ENCODE results near the gene MACF1.
"Not testable (repeated sequence)": the region's sequence is repeated elsewhere in the genome, so short reads cannot be mapped to it uniquely, and the experiment has no call there.

MACF1 gene, protein sequence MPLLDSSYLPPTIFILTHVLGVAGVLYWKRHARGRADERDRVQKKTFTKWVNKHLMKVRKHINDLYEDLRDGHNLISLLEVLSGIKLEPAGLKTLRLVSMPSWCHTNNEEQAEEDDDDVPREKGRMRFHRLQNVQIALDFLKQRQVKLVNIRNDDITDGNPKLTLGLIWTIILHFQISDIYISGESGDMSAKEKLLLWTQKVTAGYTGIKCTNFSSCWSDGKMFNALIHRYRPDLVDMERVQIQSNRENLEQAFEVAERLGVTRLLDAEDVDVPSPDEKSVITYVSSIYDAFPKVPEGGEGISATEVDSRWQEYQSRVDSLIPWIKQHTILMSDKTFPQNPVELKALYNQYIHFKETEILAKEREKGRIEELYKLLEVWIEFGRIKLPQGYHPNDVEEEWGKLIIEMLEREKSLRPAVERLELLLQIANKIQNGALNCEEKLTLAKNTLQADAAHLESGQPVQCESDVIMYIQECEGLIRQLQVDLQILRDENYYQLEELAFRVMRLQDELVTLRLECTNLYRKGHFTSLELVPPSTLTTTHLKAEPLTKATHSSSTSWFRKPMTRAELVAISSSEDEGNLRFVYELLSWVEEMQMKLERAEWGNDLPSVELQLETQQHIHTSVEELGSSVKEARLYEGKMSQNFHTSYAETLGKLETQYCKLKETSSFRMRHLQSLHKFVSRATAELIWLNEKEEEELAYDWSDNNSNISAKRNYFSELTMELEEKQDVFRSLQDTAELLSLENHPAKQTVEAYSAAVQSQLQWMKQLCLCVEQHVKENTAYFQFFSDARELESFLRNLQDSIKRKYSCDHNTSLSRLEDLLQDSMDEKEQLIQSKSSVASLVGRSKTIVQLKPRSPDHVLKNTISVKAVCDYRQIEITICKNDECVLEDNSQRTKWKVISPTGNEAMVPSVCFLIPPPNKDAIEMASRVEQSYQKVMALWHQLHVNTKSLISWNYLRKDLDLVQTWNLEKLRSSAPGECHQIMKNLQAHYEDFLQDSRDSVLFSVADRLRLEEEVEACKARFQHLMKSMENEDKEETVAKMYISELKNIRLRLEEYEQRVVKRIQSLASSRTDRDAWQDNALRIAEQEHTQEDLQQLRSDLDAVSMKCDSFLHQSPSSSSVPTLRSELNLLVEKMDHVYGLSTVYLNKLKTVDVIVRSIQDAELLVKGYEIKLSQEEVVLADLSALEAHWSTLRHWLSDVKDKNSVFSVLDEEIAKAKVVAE (N-terminal part only)

DNA sequence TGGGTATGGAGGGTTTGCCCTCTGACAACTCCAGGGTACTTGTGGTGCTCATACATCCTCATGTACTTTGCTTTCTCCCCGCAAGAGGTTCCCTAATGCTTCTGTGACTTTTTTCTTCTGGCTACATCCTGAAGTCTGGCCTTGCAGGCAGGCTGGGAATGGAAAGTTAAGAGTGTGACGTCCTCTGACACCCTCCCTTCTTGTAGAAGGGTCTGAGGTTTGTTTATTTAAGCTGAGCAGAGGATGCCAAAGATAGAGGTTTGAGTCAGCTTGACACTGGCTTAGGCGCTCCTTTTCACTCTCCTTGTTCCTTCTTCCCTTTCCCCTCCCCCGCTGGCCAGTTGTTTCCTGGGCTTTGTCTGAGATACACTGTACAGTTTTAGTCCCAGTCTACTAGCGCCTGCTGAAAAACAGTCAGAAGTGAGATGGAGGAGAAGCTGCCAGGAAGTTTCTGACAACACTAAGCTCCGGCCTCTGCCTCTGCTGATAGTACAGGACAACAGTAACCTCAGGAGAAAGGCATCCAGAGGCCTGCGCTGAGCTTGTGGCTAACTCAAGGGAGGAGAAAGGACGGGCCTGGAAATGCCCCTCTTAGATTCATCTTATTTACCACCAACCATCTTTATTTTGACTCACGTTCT, at the start of gene MACF1:
TSS of gene MACF1 (plus strand) at position 255 of the 641 bp plus-strand sequence. CDS start at position 583, 328 bp downstream.
- peak within 1 kb of the TSS; percentile 78 to 95 for H3K27ac ChIP-seq
- TF ChIP-seq, protein P1, sequence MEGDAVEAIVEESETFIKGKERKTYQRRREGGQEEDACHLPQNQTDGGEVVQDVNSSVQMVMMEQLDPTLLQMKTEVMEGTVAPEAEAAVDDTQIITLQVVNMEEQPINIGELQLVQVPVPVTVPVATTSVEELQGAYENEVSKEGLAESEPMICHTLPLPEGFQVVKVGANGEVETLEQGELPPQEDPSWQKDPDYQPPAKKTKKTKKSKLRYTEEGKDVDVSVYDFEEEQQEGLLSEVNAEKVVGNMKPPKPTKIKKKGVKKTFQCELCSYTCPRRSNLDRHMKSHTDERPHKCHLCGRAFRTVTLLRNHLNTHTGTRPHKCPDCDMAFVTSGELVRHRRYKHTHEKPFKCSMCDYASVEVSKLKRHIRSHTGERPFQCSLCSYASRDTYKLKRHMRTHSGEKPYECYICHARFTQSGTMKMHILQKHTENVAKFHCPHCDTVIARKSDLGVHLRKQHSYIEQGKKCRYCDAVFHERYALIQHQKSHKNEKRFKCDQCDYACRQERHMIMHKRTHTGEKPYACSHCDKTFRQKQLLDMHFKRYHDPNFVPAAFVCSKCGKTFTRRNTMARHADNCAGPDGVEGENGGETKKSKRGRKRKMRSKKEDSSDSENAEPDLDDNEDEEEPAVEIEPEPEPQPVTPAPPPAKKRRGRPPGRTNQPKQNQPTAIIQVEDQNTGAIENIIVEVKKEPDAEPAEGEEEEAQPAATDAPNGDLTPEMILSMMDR (IDR thresholded peaks at IDR 0.05) = no peak
- H3K4me3 ChIP-seq = peak within 1 kb of the TSS; percentile 66
- DNase-seq (ENCODE audit: low spot score) = peak; percentile 90

DNA sequence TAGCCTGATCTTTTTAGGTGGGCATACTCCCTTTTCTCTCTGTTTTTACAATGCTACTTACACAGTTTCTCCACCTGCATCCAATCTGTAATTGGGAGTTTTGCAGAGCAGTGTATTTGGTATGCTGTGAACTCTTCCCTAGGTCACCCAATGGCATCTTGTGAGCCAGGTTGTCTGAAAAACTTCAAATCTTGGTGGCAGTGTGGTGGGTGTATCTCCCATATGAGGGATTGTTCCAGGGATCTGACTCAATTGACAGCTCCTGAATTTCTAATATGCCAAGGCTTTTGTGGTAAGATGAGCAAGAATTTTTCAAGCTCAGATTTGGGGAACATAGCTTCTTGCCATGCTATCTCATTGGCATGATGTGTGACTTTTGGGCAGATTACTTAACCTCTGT, 47.2 kb upstream of the MACF1 start:
- Histone ChIP-seq H3K27ac (peak overlapping the region in 1 of 2 donors; percentile 29), H3K4me3 (no peak overlapping the region)
- DNase-seq (ENCODE audit: low spot score) = no peak
- TF ChIP-seq, protein P1 (IDR thresholded peaks at IDR 0.05) = no peak

DNA sequence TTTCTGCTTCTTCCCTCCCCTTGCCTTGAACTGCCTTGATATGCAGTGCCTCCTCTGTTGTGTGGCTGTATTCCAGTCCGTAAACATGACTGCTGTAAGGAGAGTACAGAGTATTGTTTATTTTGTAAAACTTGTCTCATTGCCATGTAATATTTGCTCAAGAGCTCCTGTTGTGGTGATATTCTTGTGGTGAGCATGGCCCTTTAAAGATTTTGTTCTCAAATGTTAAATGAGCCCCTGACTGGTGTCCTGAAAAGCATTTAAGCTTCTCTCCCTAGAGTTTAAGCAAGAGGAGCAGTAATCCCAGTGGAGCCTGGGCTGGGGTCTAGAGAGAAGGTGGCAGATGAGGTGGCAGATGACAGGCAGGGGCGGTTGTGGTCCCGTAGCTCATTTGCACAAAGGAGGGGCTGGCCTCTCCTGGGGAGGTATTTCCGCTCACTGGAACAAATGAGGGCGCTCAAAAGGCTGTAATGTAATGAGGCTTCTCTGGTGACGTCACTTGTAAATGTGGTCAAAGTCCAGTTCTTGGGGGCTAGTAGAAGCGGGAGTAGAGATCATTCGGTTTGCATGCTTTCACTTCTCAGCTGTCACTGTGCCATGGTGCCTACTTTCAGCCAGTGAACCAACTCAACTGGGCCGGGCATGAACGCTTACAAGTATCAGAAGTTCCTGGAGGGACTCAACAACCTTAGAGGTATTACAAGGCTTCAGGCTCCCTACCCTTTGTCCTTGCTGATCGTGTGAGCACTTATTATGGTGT, 46.0 kb upstream of the MACF1 start:
- H3K4me3 ChIP-seq = peak overlapping the region; percentile 50
- DNase-seq (ENCODE audit: low spot score) = no peak
- TF ChIP-seq, protein P1 (IDR thresholded peaks at IDR 0.05) = no peak
- H3K27ac ChIP-seq = peak overlapping the region; percentile 47 to 79

DNA sequence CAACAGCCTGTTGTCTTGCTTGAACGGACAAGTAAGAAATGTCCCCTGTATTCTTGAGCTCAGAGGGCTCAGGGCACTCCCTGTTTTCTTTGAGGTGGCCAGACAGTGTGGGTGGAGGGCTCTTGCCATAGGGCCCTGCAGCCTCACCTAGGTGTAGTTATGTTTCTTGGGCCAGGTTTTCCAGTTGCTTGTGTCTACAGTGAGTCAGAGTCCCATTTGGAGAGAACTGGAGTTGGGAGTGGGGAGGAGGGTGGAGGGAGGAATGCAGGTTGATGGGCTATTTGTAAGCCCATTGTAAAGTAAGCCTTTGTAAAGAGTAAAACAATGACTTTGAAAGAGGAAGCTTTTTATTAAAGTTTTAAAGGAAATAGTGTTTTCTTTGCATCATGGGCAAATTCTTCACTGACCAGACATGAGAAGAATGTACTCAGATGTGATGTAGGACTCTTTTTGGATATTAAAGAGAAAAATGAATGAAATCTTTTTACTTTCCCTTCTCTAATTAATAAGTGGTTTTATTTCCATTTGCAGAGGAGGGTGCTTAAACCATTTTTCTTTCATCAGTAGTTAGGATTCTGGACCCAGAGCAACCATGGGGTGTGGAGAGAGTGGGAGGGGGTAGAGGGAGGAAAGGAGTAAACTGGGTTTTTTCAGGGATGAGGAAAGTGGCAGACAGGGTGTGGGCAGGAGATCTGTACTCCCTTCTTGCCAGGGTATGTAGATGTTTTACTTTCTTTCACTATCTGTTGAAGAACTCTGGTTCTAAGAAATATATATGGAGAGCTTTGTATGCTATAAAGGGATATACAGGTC, 45.1 kb upstream of the MACF1 start:
- TF ChIP-seq, protein P1 (IDR thresholded peaks at IDR 0.05) = no peak
- DNase-seq (ENCODE audit: low spot score) = no peak
- Histone ChIP-seq H3K4me3 (peak overlapping the region; percentile 50), H3K27ac (peak overlapping the region in 1 of 2 donors; percentile 79)

DNA sequence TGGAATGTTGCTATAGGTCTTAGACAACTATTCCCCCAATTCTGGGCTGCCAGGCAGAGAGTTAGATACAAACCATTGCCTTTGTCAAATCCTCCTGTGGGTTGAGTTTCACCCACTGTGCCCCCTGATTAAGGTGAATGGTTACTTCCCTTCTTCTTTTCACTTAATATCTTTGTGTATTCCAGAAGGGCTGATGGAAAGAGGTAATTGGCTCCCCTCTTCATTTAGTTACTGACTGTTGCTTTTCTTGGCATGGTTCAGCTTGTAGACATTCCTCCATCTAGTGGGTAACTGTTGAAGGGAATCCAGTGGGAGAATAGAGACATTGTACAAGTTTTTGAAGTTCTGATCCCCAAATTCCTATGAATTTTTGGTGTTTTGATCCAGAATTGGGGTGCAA, 43.8 kb upstream of the MACF1 start:
- H3K27ac ChIP-seq = peak overlapping the region in 1 of 2 donors; percentile 6
- DNase-seq (ENCODE audit: low spot score) = no peak
- H3K4me3 ChIP-seq = no peak overlapping the region
- TF ChIP-seq, protein P1 (IDR thresholded peaks at IDR 0.05) = no peak

DNA sequence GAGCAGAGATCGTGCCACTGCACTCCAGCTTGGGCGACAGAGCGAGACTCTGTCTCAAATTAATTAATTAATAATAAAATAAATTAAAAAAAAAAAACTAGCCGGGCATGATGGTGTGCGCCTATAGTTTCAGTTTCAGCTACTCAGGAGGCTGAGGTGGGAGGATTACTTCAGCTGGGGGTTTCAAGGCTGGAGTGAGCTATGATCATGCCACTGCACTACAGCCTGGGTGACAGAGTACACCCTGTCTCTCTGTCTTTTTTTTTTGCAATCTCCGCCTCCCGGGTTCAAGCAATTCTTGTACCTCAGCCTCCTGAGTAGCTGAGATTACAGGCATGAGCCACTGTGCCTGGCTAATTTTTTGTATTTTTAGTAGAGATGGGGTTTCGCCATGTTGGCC, 42.7 kb upstream of the MACF1 start:
- not testable (repeated sequence) for DNase-seq (ENCODE audit: low spot score); H3K4me3 ChIP-seq; H3K27ac ChIP-seq
